HG03432 (cell line): ENCODE measurements around the gene SPCS2.

ENCODE experiments used
- ATAC-seq: cut with Tn5 transposase; IDR thresholded peaks from one replicate; pipeline ENCODE4 v1.9.1; 2021; ENCODE audit warnings: mild to moderate bottlenecking, moderate library complexity; ENCODE audit not compliant: unreplicated experiment

Gene SPCS2

GRCh38 chr11:74948898-74949752, at the start of gene SPCS2, which contains the start of gene XRRA1:
Gene SPCS2, plus strand, starts transcription at chr11:74949266. Its CDS starts 20 bp downstream, at chr11:74949286.
Gene XRRA1, minus strand, starts transcription at chr11:74949091. Its CDS starts 8,213 bp downstream, at chr11:74940878.
- peak; percentile 92 for ATAC-seq

- ATAC-seq, result no peak
Observed at GRCh38 chr11:74902342-74902741, 46.7 kb upstream of the SPCS2 start.

GRCh38 chr11:74905326-74905725, 43.7 kb upstream of the SPCS2 start:
- no peak for ATAC-seq

- ATAC-seq, result no peak
Observed at GRCh38 chr11:74909385-74909784, 39.7 kb upstream of the SPCS2 start.

- ATAC-seq, result no peak
Observed at GRCh38 chr11:74909812-74910211, 39.3 kb upstream of the SPCS2 start.

GRCh38 chr11:74923125-74923524, 25.9 kb upstream of the SPCS2 start:
- no peak for ATAC-seq

GRCh38 chr11:74925281-74925680, 23.8 kb upstream of the SPCS2 start:
- no peak for ATAC-seq

GRCh38 chr11:74926304-74927030, 22.6 kb upstream of the SPCS2 start:
- no peak for ATAC-seq

GRCh38 chr11:74927496-74927895, 21.6 kb upstream of the SPCS2 start:
- no peak for ATAC-seq

- ATAC-seq, result peak; percentile 64
Observed at GRCh38 chr11:74929431-74930363, 19.4 kb upstream of the SPCS2 start.

- no peak for ATAC-seq
Observed at GRCh38 chr11:74932169-74932568, 16.9 kb upstream of the SPCS2 start.

- no peak for ATAC-seq
Observed at GRCh38 chr11:74932797-74933196, 16.3 kb upstream of the SPCS2 start.

GRCh38 chr11:74933765-74934164, 15.3 kb upstream of the SPCS2 start:
- no peak for ATAC-seq

- ATAC-seq, result no peak
Observed at GRCh38 chr11:74935285-74935684, 13.8 kb upstream of the SPCS2 start.

- no peak for ATAC-seq
Observed at GRCh38 chr11:74936087-74936486, 13.0 kb upstream of the SPCS2 start.

GRCh38 chr11:74936976-74937375, 12.1 kb upstream of the SPCS2 start:
- no peak for ATAC-seq

- no peak for ATAC-seq
Observed at GRCh38 chr11:74937696-74938475, 11.2 kb upstream of the SPCS2 start.

GRCh38 chr11:74941492-74941891, 7.6 kb upstream of the SPCS2 start:
- ATAC-seq, result no peak

- no peak for ATAC-seq
Observed at GRCh38 chr11:74942073-74942759, 6.8 kb upstream of the SPCS2 start.

GRCh38 chr11:74948546-74948897, 544 bp upstream of the SPCS2 start:
- peak; percentile 17 for ATAC-seq
